SHP77 treated with DMSO at 0.1 percent for 48 hours (cell line): ENCODE results near the gene TMEM272.

Experiments
- DNase-seq: peaks from one replicate; lab custom pipeline; 2025; lab: John Stamatoyannopoulos, UW

TMEM272 gene

DNA sequence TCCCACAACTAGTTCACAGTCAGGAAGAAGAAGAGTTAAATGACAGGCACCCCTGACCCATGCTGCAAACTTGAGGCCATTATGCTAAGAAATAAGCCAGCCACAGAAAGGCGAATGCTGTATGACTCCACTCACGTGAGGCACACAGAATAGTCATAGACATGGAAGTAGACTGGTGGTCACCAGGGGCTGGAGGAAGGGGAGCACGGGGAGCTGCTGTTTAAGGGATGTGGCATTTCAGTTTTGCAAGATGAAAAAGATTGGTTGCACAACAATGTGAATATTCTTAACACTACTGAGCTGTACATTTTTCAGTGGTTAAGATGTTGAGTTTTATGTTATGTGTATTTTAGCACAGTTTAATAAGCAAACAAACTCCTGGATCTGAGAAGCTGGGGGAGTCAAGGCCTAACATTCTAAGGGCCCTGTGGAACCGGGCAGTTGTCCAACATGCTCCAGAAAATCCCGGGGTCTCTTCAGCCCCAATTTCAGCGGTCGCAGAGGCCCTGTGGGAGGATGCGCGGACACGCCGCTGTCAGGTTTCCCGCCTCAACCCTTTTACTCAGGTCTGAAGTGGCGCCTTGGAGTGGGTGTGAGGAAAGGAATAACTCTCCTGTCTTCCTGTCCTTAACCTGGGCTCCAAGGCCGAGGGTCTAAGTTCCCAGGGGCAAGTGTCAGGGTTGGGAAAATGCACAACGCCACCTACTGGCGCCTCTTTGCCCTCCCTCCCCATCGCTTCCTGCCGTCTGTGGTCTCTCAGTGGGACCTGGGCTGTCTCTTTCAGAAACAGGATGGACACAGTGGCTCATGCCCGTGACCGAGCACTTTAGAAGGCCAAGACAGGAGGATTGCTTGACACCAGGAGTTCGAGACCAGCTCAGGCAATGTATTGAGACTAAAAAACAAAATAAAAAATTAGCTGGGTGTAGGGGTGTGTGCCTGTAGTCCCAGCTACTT is 4.4 kb upstream of the TMEM272 start:
- no peak for DNase-seq

DNA sequence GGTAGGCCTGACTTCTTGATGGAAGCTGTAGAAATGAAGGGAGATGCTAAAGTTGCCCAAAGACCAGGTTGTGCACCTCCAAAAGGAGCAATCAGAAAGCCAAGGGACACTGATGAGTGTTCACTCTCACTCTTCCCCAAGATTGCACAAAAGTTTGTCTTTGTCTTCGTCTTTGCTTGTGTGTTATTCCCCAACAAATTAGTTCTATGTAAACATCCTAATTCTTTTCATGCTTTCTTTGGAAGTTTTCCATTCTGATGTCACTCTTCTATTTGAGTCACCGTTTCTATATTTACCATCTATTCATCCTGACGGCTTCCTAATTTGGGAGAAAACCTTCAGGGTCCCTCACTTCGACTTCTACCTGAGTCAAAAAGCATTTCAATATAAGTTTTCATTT is 3.7 kb upstream of the TMEM272 start:
- no peak for DNase-seq

DNA sequence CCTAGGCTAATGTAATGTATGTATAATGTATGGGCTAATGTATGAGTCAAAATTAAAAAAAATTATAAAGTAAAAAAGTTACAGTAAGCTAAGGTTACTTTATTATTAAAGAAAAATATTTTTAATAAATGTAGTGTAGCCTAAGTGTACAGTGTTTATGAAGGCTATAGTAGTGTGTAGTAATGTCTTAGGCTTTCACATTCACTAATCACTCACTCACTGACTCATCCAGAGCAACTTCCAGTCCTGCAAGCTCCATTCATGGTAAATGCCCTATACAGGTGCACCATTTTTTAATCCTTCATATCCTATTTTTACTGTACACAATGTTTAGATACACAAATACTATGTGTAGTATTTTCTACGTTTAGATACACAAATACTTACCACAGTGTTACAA is 1.8 kb upstream of the TMEM272 start:
- no peak for DNase-seq

DNA sequence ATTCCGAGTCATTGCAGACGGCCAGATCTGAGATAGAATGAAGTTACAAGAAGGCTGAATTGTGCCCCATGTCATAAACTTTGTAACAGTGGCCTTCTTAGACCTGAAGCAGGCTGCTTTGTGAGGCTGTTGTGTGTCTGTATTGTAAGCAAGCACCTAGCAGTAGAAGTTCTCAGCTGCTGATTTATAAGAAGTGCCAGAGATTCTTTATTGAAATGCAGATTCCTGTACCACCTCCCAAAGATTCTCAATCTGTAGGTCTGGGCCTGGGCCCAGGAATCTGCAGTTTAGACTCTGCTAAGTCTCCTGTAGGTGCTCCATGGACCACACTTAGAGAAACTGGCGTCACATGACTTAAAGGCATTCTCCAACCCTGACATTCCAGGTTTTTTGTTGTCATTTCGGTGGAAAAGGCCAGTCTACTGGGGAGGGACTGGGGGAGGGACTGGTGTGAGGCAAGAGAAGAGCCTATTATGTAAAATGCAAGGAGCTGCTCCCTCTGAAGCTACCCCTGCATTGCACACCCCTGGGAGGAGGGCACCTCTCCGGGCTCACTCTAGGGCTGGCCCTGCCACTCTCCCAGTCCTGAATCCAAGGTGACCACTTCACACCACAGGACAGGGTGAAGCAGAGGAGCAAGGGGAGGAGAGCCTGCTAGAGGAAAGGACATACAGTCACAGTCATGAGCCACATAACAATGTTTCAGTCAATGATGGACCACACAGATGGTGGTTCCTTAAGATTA is 769 bp upstream of the TMEM272 start:
- DNase-seq, result no peak

DNA sequence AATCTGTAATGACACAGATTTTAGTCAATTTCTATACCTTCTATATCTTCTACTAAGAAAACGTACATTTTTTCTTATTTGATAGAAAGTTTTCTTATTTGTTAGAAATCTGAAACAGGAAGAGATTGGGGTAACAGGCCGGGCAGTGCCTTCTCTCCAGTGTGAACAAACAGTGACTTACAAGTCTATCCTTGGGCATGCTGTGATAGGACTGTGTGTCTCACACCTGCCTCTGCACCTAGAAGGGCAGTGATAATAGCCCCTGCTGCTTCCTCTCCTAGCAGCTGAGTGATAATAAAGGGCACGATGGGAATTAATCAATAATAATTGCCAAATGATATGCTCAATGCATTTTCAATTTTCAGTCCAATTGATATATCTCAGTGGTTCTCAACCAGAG is 1.4 kb downstream of the TMEM272 start:
- DNase-seq, result no peak

DNA sequence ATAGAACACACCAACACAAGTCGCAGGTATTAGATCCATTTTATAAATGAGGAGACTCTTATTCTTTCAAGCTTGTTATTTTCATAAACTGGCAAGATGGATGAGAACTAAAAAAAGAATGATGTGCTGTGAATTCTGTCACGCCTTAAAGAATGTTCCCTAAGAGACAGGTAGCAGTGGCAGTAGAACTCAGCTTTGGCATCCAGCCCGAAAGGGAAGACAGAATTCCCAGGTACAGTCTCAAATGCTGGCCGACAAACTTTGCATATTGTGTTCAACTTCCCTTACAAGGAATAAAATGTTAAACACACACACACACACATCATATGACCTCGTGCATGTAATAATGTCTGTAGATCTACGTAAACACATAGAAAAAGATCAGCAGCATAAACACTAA is 3.2 kb downstream of the TMEM272 start:
- DNase-seq, result no peak

DNA sequence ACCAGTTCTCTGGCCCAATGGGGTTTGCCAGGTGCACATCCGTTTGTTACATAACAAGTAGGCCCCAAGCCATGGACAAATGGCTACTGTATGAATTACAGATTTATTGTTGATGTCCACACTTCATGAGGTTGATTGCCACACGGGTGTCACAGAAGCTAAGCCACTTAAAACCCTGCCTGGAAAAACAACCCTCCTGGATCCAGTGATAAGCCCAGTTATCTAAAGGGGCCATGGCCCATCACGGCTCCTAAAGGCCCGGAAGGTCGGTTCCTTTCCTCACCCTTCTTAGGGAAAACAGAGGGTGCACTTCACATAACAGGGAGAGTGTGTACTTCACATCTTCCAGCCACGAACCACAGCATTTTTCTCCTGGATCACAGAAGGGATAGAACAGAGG is 4.1 kb downstream of the TMEM272 start:
- no peak for DNase-seq

DNA sequence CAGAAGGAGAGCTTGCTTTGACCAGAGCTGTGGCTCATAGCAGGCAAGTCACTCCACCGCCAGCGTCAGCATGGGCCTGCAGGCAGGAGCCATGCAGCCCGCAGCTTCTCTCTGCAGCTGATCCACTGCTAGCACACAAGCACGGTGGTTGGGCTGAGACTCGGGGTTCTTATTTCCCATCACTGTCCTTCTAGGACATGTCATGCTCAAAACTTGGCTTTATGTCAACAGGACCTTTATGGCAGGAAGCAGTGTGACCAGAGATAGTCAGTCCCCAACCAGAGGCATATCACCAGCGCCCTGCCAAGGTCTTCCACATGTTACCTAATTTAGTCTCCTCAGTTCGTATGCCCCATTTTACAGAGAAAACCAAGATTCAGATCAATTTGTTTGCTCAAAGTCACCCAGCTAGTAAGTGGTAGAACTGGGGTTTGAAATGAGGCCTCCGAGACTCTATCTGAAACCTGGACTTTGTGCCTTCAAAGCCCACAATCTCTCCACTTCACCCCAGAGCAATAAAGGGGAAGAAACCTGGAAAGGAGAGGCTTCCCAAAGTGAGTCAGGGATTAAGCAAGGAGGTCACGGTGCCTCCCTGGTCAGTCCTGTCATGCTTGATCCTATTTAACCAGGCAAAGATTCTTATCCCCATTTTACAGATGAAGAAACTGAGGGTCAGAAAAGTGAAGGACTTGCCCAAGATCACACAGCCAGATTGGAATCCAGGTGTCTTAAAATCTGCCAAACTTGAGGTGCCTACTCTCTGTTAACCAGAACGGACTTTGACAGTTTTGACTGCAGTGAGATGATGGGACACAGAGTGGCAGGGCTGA is 5.1 kb downstream of the TMEM272 start:
- DNase-seq, result no peak

DNA sequence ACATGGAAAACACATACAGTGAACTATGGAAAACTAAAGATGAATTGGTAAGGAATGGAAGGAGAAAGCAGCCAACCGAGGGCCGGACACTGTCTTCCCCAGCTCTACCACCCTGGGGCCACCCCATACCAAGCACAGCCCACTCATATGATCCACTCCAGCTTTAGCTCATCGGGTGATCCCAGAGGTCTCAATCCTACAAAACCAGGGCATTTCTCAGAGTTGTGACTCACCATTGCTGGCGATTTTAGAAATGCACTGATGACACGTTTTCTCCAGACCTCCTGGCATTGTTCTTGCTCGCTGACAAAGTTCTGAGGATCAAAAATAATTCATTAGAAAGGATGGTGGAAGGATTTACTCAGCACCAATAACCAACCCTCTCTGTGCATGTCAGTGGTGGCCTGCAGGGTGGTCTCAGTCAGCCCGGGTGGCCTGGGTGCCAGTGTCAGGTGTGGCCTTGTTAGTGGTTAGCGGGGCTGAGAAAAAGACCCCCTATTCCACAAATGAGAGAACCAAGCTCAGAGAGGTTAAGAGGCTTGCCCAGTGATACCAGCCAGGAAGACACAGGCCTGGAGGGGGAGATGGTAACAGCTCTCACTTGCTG is 6.6 kb downstream of the TMEM272 start:
- DNase-seq, result no peak

DNA sequence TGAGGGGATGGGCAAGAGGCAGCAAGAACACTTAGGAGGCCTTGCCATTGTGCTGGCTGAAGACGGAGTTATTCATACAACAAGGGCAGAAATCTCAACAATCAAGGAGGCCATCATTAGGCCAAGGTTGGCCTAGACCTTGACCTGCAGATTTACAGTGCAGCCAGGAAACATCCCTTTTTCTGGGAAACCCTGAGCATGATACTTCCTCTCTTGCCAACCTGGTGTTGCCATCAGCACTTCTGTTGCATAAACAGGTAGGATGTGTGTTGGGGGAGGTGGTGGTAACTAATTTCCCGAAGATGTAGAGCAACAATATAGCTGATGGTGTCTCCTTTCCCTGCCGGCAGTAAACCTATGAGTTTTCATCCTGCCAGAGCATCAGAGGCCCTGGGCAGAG is 8.0 kb downstream of the TMEM272 start:
- DNase-seq, result no peak

DNA sequence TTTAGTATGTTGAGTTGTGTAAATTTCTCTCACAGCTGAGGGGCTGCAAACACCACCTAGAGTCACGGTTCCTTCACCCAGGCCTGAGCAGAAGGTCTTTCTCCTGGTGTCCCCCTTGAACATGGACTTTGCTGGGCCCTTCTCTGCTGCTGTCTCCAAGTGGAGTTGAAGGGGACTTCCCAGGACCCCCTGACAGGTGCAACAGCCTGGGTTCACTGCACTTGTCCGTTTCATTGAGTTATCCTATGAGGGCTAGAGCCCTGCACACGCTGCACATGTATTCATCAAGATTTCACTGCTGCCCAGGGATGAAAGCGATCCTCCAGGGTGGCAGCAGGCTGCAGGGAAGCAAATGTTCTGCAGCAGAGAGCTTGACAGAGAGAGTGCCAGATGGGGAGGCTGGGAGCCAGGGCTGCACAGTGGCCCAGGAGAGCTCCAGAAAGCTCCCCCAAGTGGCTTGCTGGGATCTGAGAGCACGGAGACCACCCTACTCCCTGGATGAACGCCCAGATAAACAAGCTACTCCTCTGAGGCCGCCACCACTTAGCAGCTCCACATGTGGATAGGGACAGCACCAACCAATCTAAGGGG is 10.3 kb downstream of the TMEM272 start:
- DNase-seq, result no peak

DNA sequence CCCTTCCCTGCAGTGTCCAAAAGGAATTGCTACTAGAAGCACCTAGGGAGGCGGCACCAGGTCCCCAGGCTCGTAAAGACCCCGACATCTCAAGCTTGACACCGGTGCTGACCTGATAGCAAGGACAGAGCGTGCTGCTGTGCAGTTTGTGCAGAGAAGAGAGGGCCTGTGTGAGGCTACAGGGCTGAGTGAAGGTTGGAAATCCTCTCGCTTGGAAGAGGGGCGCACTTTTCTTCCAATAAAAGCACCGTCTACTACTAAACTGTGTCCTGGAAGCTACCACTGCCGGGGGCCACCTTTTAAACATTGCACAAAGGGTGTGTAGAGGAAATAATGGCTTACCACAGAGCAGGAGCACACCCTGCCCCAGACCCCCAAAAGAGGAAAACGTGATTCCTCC is 11.0 kb downstream of the TMEM272 start:
- DNase-seq, result no peak

DNA sequence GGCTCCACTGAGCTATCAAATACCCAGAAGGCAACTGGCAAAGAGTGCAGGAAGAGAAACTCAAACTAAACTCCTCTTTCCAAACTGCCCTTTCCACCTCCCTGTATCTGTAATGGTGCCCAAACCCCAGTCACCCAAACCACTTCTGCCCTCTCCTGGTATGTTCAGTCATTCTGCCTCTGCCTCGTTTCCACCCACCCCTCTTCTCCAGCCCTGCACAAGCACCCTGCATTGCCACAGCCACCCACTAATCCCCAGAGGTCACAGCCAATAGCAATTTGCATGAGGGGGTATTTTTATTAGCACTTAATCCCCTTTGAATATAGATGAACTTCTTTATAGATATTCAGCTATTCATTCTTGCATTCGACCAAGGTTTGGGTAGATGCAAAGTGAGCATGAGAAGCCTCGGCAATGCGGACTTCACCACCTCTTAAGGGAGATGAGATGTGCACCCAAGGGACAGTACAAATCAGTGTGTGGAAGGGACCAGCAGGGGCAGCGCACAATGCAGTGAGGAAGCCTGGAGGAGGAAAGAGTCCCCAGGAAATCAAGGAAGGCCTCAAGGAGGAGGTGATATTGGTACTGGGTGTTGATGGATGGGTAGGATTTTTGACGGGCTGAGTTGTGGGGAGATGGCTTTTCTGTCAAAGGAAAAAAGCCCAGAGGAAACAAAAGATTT is 12.4 kb downstream of the TMEM272 start:
- DNase-seq, result no peak

DNA sequence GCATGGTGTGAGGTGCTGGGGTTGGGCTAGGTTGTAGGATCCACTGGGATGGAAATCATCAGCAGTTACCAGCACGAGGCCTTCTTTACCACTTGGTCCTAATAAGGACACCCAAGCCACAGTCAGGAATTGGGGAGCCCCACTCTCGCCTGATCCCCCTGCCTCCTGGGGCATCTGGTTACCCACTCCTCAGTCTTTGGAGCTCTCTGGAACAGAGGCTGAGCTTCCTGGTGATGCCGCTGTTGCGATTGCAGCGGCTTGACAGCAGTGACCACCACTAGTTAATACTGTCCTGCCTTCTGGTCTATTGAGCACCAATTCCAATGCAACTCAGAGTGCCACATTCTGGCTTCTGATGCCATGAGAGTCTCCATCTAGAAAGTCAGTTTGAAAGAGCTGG is 13.5 kb downstream of the TMEM272 start:
- DNase-seq, result no peak

DNA sequence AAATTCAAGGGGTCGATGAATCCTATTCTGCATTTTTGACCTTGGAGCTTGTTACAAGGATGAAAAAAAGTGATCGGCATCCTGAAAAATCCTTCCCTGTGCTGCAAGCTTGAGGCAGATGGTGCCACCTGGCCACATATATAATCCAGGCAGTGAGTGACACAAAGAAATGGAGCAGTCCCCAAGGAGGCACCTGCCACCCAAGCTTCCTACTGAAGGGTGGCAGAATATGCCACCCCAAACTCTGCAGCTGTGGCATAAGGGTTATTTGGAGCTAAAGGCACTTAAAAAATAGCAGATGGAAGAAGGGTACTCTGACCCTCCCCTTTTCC is 15.4 kb downstream of the TMEM272 start:
- no peak for DNase-seq

DNA sequence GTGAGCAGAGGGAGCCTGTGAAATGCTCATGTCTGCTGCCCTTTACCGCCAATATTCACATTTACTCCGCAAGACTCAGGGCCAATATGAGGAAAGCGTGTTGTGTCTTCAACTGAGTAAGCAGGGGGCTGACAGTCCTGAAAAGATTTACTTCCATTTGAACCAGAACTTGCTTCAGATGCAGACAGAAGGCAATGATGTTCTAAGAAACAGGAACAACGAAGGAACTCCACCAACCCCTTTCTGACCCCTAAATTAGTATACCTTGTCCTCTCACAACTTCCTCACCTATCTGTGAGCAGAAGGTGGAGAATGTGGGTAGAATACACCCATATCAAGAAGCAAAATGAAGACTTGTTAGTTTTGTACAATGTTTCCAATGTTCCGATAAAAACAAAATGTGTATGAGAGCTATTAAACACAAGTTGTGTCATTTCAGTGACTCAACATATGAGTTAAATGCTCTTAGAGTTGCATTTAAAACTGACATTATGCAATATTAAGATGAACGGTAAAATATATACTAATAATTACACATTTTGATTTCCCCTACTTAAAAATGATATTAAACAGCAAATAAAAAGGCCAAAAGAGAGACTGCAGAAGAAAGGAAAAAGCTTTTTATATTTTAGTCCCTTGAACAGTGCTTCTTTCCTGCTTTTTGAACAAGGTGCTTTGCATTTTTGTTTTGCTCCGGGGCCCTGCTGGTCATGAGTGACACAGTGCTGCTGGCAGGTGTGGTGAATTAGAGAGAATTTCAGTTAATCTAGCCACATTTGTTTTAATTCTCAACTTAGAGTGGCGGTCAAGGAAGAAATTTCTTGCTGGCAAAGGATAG is 16.0 kb downstream of the TMEM272 start:
- DNase-seq, result no peak

DNA sequence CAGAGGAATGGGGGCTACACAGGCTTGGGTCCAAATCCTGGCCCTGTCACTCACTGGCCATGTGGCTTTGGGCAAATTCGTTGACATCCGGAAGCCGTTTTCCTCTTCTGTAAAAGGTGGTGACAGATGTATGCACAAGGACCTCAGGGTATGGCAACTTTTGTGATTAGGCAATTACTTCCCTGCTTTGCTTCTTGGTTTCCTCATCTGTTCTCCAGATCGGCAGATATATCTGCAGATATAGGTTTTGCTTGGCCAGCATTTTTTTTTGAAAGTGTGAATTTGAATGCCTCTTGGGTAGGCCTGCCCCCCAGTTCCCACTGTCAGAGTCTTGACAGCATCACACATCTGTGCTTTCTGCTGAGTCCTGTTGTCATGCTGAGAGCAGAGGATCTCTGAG is 17.7 kb downstream of the TMEM272 start:
- no peak for DNase-seq

DNA sequence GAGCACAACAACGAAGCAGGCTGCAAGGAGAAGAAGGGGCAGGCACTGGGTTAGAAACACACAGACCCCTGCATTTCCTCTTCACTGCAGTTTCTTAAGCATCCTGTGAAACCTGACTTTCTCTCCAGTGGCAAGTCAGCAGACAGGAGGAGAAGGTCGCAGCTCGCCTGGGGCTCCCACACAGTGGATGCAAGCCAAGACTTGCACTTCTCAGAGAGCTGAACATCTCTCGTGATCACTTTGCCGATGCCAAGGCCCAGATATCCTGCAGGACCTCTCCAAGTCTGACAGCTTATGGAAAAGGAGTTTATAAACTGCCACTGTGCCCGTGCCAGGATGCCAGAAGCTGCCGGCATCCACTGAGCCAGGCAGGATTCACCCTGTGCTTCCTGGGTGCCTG is 18.4 kb downstream of the TMEM272 start:
- no peak for DNase-seq

DNA sequence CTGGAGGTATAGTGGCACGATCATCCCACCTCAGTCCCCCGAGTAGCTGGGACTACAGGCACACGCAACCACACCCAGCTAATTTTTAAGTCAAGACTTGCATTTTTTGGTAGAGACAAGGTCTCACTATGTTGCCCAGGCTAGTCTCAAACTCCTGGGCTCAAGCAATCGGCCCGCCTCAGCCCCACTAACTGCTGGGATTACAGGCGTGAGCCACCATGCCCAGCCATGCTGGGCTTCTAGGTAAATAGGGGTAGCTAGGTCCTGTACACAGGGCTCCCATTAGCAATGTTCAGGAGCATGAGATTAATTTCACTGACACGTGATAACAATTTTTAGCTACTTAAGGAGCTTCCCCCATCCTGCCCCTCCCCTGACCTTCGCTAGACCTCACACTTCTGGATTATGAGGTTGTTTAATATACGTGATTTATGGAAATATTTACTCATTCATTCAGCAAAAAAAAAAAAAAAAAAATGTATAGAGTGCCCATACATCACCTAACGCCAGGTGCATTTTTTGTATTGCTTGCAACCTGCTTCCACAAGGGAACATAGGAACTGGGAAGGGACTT is 19.2 kb downstream of the TMEM272 start:
- no peak for DNase-seq

DNA sequence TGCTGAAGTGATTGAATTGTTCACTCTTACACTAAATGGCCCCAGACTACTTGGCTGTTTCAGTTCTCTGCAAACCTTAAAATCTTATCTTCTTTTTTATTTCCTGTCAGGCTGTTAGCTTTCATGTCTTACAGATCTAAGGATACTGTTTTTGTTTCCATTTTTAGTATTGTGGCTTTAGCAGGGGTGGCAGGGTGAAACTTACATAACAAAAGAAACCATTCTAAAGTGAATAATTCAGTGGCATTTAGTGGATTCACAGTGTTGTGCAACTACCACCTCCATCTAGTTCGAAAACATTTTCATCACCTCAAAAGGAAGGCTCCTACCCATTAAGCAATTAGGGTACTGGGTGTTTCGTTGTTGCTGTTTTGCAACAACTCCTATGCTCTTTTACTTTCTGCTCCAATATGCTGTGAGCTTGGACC is 19.8 kb downstream of the TMEM272 start:
- DNase-seq, result no peak
